K562 (cell line): ENCODE results near the gene LMBR1. TPM values are rescaled to one million over a fixed set of nuclear protein-coding genes. Genes with fewer than 3 reads are reported as not detected.

Experiments used
- CREM ChIP-seq: IDR thresholded peaks from 2 replicates; pipeline ENCODE4 v1.6.1; 2014; ENCODE audit warnings: antibody characterized with exemption, low read depth
- EP300 ChIP-seq: IDR thresholded peaks from 2 replicates; pipeline ENCODE4 v1.6.1; 2012; ENCODE audit warnings: low read length, improper control_type of control experiment
- HMG20A ChIP-seq: fragments of 450-650 bp; formaldehyde crosslinking; conservative IDR thresholded peaks from 2 replicates; pipeline ENCODE4 v1.4.0; 2020; ENCODE audit warnings: mild to moderate bottlenecking, mixed read lengths
- ID3 ChIP-seq, 2 experiments: fragments of 250-450 bp in 1 of 2; fragments of 450-650 bp in 1 of 2; sonication (Bioruptor Pico) in 1 of 2; IDR thresholded peaks; 2 replicates each; pipeline versions ENCODE4 v1.6.1 to v1.8.0; 2016 to 2021; ENCODE audit warnings: mild to moderate bottlenecking in 2 of 2, moderate library complexity in 2 of 2, missing compliant biosample characterization in 1 of 2, missing genetic modification characterization in 1 of 2
- KDM4B ChIP-seq, 2 experiments: fragments of 450-650 bp in 1 of 2; sonication (generic) in 1 of 2; IDR thresholded peaks; 2 replicates each; pipeline ENCODE4 v1.6.1; 2016 to 2017; ENCODE audit warnings: borderline replicate concordance in 2 of 2, antibody characterized with exemption in 1 of 2, low read depth in 1 of 2, mild to moderate bottlenecking in 1 of 2
- L3MBTL2 ChIP-seq: fragments of 450-650 bp; IDR thresholded peaks from 2 replicates; pipeline ENCODE4 v1.6.1; 2016; ENCODE audit warnings: mild to moderate bottlenecking, moderate library complexity
- MTF1 ChIP-seq: fragments of 250-450 bp; sonication (Bioruptor Pico); IDR thresholded peaks from 2 replicates; pipeline ENCODE4 v1.9.0; 2021; ENCODE audit warnings: moderate library complexity, mild to moderate bottlenecking, inconsistent platforms, borderline replicate concordance
- MYC ChIP-seq, 2 experiments: fragments of 250-450 bp in 1 of 2; sonication (Bioruptor Pico) in 1 of 2; IDR thresholded peaks; 2 replicates each; pipeline versions ENCODE4 v1.5.1 to v1.6.1; 2012 to 2021; ENCODE audit warnings: low read depth in 2 of 2, borderline replicate concordance in 1 of 2, improper control_type of control experiment in 1 of 2, low read length in 1 of 2, mild to moderate bottlenecking in 1 of 2, moderate library complexity in 1 of 2
- NCOR1 ChIP-seq: fragments of 450-650 bp; IDR thresholded peaks from 2 replicates; pipeline ENCODE4 v1.6.1; 2016; ENCODE audit warnings: mild to moderate bottlenecking, moderate library complexity
- NFXL1 ChIP-seq: fragments of 450-650 bp; formaldehyde crosslinking; IDR thresholded peaks from 2 replicates; pipeline ENCODE4 v1.4.0; 2021; ENCODE audit warnings: mild to moderate bottlenecking
- NRF1 ChIP-seq, 2 experiments: fragments of 450-650 bp; IDR thresholded peaks in 1 of 2; conservative IDR thresholded peaks in 1 of 2; 2 replicates each; pipeline ENCODE4 v1.6.1; 2014; ENCODE audit warnings: mild to moderate bottlenecking in 2 of 2
- PHF20 ChIP-seq: fragments of 450-650 bp; IDR thresholded peaks from 2 replicates; pipeline ENCODE4 v1.6.1; 2018; ENCODE audit not compliant: partially characterized antibody
- RUNX1 ChIP-seq: sonication (generic); IDR thresholded peaks from 2 replicates; pipeline ENCODE4 v1.6.1; 2016; ENCODE audit warnings: antibody characterized with exemption, low read depth
- STAG1 ChIP-seq: sonication (generic); formaldehyde crosslinking; IDR thresholded peaks from 2 replicates; pipeline ENCODE4 v1.5.0; 2020; ENCODE audit warnings: missing genetic modification reagents, borderline replicate concordance
- TAF7 ChIP-seq: fragments of 450-650 bp; IDR thresholded peaks from 2 replicates; pipeline ENCODE4 v1.6.1; 2016; ENCODE audit warnings: missing genetic modification characterization, missing compliant biosample characterization
- TOE1 ChIP-seq, 2 experiments: fragments of 450-650 bp in 1 of 2; sonication (generic) in 1 of 2; formaldehyde crosslinking in 1 of 2; IDR thresholded peaks; 2 replicates each; pipeline versions ENCODE4 v1.7.1 to v1.8.0; 2016 to 2022; ENCODE audit warnings: borderline replicate concordance in 2 of 2, mild to moderate bottlenecking in 2 of 2, antibody characterized with exemption in 1 of 2, inconsistent platforms in 1 of 2, low read depth in 1 of 2, missing genetic modification reagents in 1 of 2, moderate library complexity in 1 of 2
- YY1 ChIP-seq, 3 experiments: IDR thresholded peaks; 2 replicates each; pipeline ENCODE4 v1.6.1; 2011; ENCODE audit warnings: low read length in 2 of 3, mild to moderate bottlenecking in 2 of 3, moderate library complexity in 2 of 3, borderline replicate concordance in 1 of 3, control low read depth in 1 of 3, low read depth in 1 of 3; ENCODE audit not compliant: insufficient read depth in 3 of 3, insufficient replicate concordance in 2 of 3, control insufficient read depth in 1 of 3, insufficient read length in 1 of 3; ENCODE audit errors: extremely low read depth in 1 of 3
- ZBTB26 ChIP-seq: fragments of 450-650 bp; formaldehyde crosslinking; IDR thresholded peaks from 2 replicates; pipeline ENCODE4 v1.4.0; 2022; ENCODE audit warnings: missing genetic modification characterization
- ZKSCAN3 ChIP-seq: fragments of 250-450 bp; sonication (Bioruptor Pico); IDR thresholded peaks from 2 replicates; pipeline ENCODE4 v1.4.0; 2020
- ZNF274 ChIP-seq: IDR thresholded peaks from 2 replicates; pipeline ENCODE4 v1.6.1; 2011; ENCODE audit warnings: low read depth, mild to moderate bottlenecking, low read length, moderate library complexity, borderline replicate concordance
- ZNF398 ChIP-seq: fragments of 250-450 bp; sonication (Bioruptor Pico); IDR thresholded peaks from 2 replicates; pipeline ENCODE4 v1.8.0; 2021; ENCODE audit warnings: moderate library complexity, mild to moderate bottlenecking, inconsistent platforms
- polyA plus RNA-seq, 8 experiments: library from polyadenylated mRNA; depleted of rRNA in 4 of 8; stranded (reverse) in 5 of 8; unstranded in 3 of 8; fragments of >200 nt; fragmentation: Nextera tagmentation in 2 of 8; fragmentation: Illumina TruSeq in 1 of 8; extraction: Ambion mirVana in 2 of 8; extraction: Trizol in 1 of 8; gene quantifications; 2 replicates each; pipeline versions ENCODE4 v1.2.1 to v1.2.3, GENCODE V29; 2011 to 2014; ENCODE audit warnings: inconsistent platforms in 1 of 8, missing spikeins in 1 of 8
- total RNA-seq, 7 experiments: library from RNA; depleted of rRNA in 6 of 7; stranded (reverse); fragments of >200 nt in 6 of 7; fragmentation: Illumina TruSeq in 2 of 7; extraction: Trizol in 2 of 7; gene quantifications; 2 replicates each; pipeline versions ENCODE4 v1.2.1 to v1.2.3, GENCODE V29; 2011 to 2021; ENCODE audit warnings: low replicate concordance in 1 of 7

The LMBR1 gene
- total and polyA plus RNA-seq, 9 of the 15 experiments (the other 6 are each of a cell fraction or from before 2014, with no cell fraction given): 7.7 to 90.0 (median 59.9) TPM

- peak; percentile 68 for TF ChIP-seq PHF20
- no peak for TF ChIP-seq MTF1
- TF ChIP-seq TAF7 (tag): no peak; the same call in 1 of the 2 replicates
- no peak for TF ChIP-seq ZNF274
- TF ChIP-seq MYC (IDR thresholded peaks at IDR 0.05; ENCODE audit: low read depth, low read length): peak; percentile 86
- no peak for TF ChIP-seq MYC (CRISPR knock-in tag; IDR thresholded peaks at IDR 0.05; ENCODE audit: borderline replicate concordance, low read depth)
- no peak for TF ChIP-seq ZBTB26
- TF ChIP-seq KDM4B (IDR thresholded peaks at IDR 0.05; ENCODE audit: borderline replicate concordance in 2 of 2, low read depth in 1 of 2): peak in 1 of 2 experiments; percentile 11; a peak in 2 of 4 replicates
- TF ChIP-seq ID3 (CRISPR knock-in tag; IDR thresholded peaks at IDR 0.05): no peak
- TF ChIP-seq ID3 (tag; IDR thresholded peaks at IDR 0.05): peak; percentile 76
- peak in 2 of 3 experiments; percentile 28 to 92 for TF ChIP-seq YY1 (IDR thresholded peaks at IDR 0.05; ENCODE audit: borderline replicate concordance in 1 of 3, control insufficient read depth in 1 of 3, extremely low read depth in 1 of 3, insufficient read depth in 3 of 3, insufficient read length in 1 of 3, insufficient replicate concordance in 2 of 3, low read depth in 1 of 3, low read length in 2 of 3)
- TF ChIP-seq NCOR1: peak; percentile 23; the same call in 1 of the 2 replicates
- TF ChIP-seq CREM: peak; percentile 88
- no peak for TF ChIP-seq TOE1 (IDR thresholded peaks at IDR 0.05; ENCODE audit: borderline replicate concordance)
- TF ChIP-seq TOE1 (CRISPR knock-in tag; IDR thresholded peaks at IDR 0.05; ENCODE audit: borderline replicate concordance, low read depth): peak; percentile 90; the same call in 1 of the 2 replicates
- no peak for TF ChIP-seq ZKSCAN3 (CRISPR knock-in tag)
- no peak for TF ChIP-seq NFXL1 (CRISPR knock-in tag)
- TF ChIP-seq RUNX1: no peak
- peak; percentile 99 for TF ChIP-seq NRF1 (conservative IDR thresholded peaks at IDR 0.05 in 1 of 2, IDR thresholded peaks at IDR 0.05 in 1 of 2)
- TF ChIP-seq STAG1 (CRISPR knock-in tag): peak; percentile 61; the same call in 1 of the 2 replicates
- TF ChIP-seq HMG20A (CRISPR knock-in tag): no peak
- peak; percentile 100 for TF ChIP-seq L3MBTL2
- TF ChIP-seq ZNF398: no peak
- TF ChIP-seq EP300: peak; percentile 9; the same call in 1 of the 2 replicates
Measured at GRCh38 chr7:156640257-156640948, 252.6 kb downstream of the LMBR1 start, which contains the start of gene RNF32 (continued).
